CD4-positive, alpha-beta T cell (primary cell): ENCODE measurements around the gene ACTR3C. TPM values are rescaled to one million over a fixed set of nuclear protein-coding genes. Genes with fewer than 3 reads are reported as not detected.

Source experiments
- ATAC-seq: fragments of 200-7000 bp; cut with Tn5 transposase; one replicate; pipeline ENCODE4 v1.10.0; 2022; ENCODE audit warnings: mild to moderate bottlenecking; ENCODE audit not compliant: poor library complexity
- CTCF ChIA-PET: fragments of 350-600 bp; sonication (Branson Sonifier 250); formaldehyde crosslinking; loops from one replicate; lab custom pipeline; 2021; ENCODE audit warnings: antibody characterized with exemption, inconsistent platforms; lab: Charles Lee
- POLR2A ChIA-PET: fragments of 350-600 bp; sonication (Branson Sonifier 250); formaldehyde crosslinking; loops from one replicate; lab custom pipeline; 2021; ENCODE audit warnings: antibody characterized with exemption, inconsistent platforms; lab: Charles Lee
- DNase-seq, 14 experiments: peaks; one replicate each; pipeline ENCODE4 v3.0.0-alpha.2; 2013 to 2020; ENCODE audit warnings: mixed read lengths in 2 of 14
- H3K27ac ChIP-seq, 2 donors: one replicate each; pipeline versions ENCODE4 v1.5.1 to v1.7.0; 2013; ENCODE audit warnings: low read length in 2 of 2, low read depth in 1 of 2, mild to moderate bottlenecking in 1 of 2
- H3K27me3 ChIP-seq, 2 experiments: 1 replicate in 1 of 2; 2 replicates in 1 of 2; pipeline versions ENCODE4 v1.6.1 to v1.7.0; 2013; ENCODE audit warnings: low read length in 2 of 2, control low read depth in 1 of 2, mild to moderate bottlenecking in 1 of 2, moderate library complexity in 1 of 2; ENCODE audit not compliant: insufficient read depth in 2 of 2, control insufficient read depth in 1 of 2
- H3K36me3 ChIP-seq: one replicate; pipeline ENCODE4 v1.6.1; 2013; ENCODE audit warnings: low read length, control low read depth; ENCODE audit not compliant: insufficient read depth
- H3K4me1 ChIP-seq: one replicate; pipeline ENCODE4 v1.6.1; 2013; ENCODE audit warnings: low read length, control low read depth; ENCODE audit not compliant: insufficient read depth
- H3K4me3 ChIP-seq: one replicate; pipeline ENCODE4 v1.5.1; 2013; ENCODE audit warnings: mild to moderate bottlenecking, low read length, moderate library complexity
- H3K9me3 ChIP-seq, 2 experiments: 1 replicate in 1 of 2; 2 replicates in 1 of 2; pipeline versions ENCODE4 v1.6.1 to v1.7.0; 2013; ENCODE audit warnings: low read length in 2 of 2, mild to moderate bottlenecking in 2 of 2, control low read depth in 1 of 2, moderate library complexity in 1 of 2; ENCODE audit not compliant: control insufficient read depth in 1 of 2, insufficient read depth in 1 of 2
- H3K27ac Mint-ChIP-seq: one replicate; pipeline ENCODE4 v1.8.0; 2020; ENCODE audit warnings: mixed read lengths
- H3K27me3 Mint-ChIP-seq: one replicate; pipeline ENCODE4 v1.8.0; 2021; ENCODE audit warnings: mixed read lengths
- H3K36me3 Mint-ChIP-seq: one replicate; pipeline ENCODE4 v1.8.0; 2021; ENCODE audit warnings: low read depth, mixed read lengths
- H3K4me1 Mint-ChIP-seq: one replicate; pipeline ENCODE4 v1.8.0; 2021; ENCODE audit warnings: low read depth, mixed read lengths
- H3K4me3 Mint-ChIP-seq: one replicate; pipeline ENCODE4 v1.8.0; 2020; ENCODE audit warnings: mild to moderate bottlenecking, mixed read lengths
- H3K9me3 Mint-ChIP-seq: one replicate; pipeline ENCODE4 v1.8.0; 2020; ENCODE audit warnings: mixed read lengths
- CTCF ChIP-seq: fragments of 200-600 bp; IDR thresholded peaks from one replicate; pipeline ENCODE4 v1.8.0; 2022; ENCODE audit warnings: antibody characterized with exemption, mild to moderate bottlenecking
- intact Hi-C, 2 experiments: fragments of 100-400 bp; cut with DNase I in 1 of 2; cut with micrococcal nuclease in 1 of 2; formaldehyde crosslinking; loops; one replicate each; pipeline versions ENCODE4 v1.15.1 to v1.9.0; 2023 to 2025; cut with DNase I, micrococcal nuclease
- total RNA-seq, 174 experiments: library from RNA in 2 of 174; stranded (reverse) in 2 of 174; gene quantifications; one replicate each; pipeline ENCODE4 v1.2.3 and lab custom pipeline; 2021 to 2026

Gene ACTR3C
- total RNA-seq, 2 experiments from 2014 or later, result 1.9 to 3.4 TPM

- Mint-ChIP-seq H3K9me3 (no peaks in the 10 kb centered on the region), H3K27ac (peak overlapping the region; percentile 34), H3K4me3 (peak overlapping the region; percentile 25), H3K27me3 (no peaks in the 10 kb centered on the region), H3K36me3 (no peaks in the 10 kb centered on the region), H3K4me1 (peaks cover 37% of the 10 kb centered on the region)
- CTCF ChIA-PET, result interaction anchor here (0.6 to 4.1 kb wide), 5 partner anchors 10 to 125 kb away, joined by 3 to 30 read pairs (median 7); a partner anchor contains a TSS
- DNase-seq (peak in 4 of 14 experiments; percentile 46 to 78 (median 68)), ATAC-seq (no peak)
- H3K4me1 ChIP-seq, result peaks cover 28% of the 10 kb centered on the region
- intact Hi-C loops, result loop anchor here (1.0 to 10.0 kb wide), 6 partner anchors 22 to 401 kb away; partner anchors contain the start of gene ZNF775 (in 1 of the 2)
- H3K9me3 ChIP-seq, result no peaks in the 10 kb centered on the region
- TF ChIP-seq CTCF, result peak; percentile 75
- H3K27me3 ChIP-seq, result no peaks in the 10 kb centered on the region
- H3K27ac ChIP-seq, result no peak overlapping the region
- no peaks in the 10 kb centered on the region for H3K36me3 ChIP-seq
- POLR2A ChIA-PET, result interaction anchor here (0.6 to 2.3 kb wide), 4 partner anchors 12 to 50 kb away, joined by 3 to 7 read pairs (median 5); partner anchors contain the start of gene REPIN1
- H3K4me3 ChIP-seq, result no peak overlapping the region
Observed at GRCh38 chr7:150356265-150356897, 33.0 kb upstream of the ACTR3C start.

- H3K4me1 ChIP-seq, result peaks cover 28% of the 10 kb centered on the region
- intact Hi-C loops, result loop anchor here (1.0 to 10.0 kb wide), 6 partner anchors 23 to 402 kb away; partner anchors contain the start of gene ZNF775 (in 1 of the 2)
- no peaks in the 10 kb centered on the region for H3K36me3 ChIP-seq
- H3K4me3 Mint-ChIP-seq, result no peak overlapping the region
- no peak overlapping the region for H3K4me3 ChIP-seq
- no peak overlapping the region for H3K27ac ChIP-seq
- H3K27me3 Mint-ChIP-seq, result no peaks in the 10 kb centered on the region
- no peak for TF ChIP-seq CTCF
- no peaks in the 10 kb centered on the region for H3K27me3 ChIP-seq
- CTCF ChIA-PET, result interaction anchor here (0.6 to 4.1 kb wide), 4 partner anchors 22 to 425 kb away, joined by 3 to 30 read pairs (median 6); a partner anchor contains a TSS
- ATAC-seq (no peak), DNase-seq (no peak)
- H3K9me3 Mint-ChIP-seq, result no peaks in the 10 kb centered on the region
- no peaks in the 10 kb centered on the region for H3K9me3 ChIP-seq
- H3K36me3 Mint-ChIP-seq, result no peaks in the 10 kb centered on the region
- no peak overlapping the region for H3K27ac Mint-ChIP-seq
- POLR2A ChIA-PET, result interaction anchor here (0.6 to 2.3 kb wide), 3 partner anchors 13 to 51 kb away, joined by 3 to 7 read pairs (median 4); partner anchors contain the start of gene REPIN1
- peaks cover 37% of the 10 kb centered on the region for H3K4me1 Mint-ChIP-seq
Observed at GRCh38 chr7:150355666-150356059, 32.3 kb upstream of the ACTR3C start.

- no peak for TF ChIP-seq CTCF
- peaks cover 6% of the 10 kb centered on the region for H3K4me1 Mint-ChIP-seq
- no peak for ATAC-seq
- no peak overlapping the region for H3K27ac Mint-ChIP-seq
- no peak overlapping the region for H3K27ac ChIP-seq
- no peak for DNase-seq
- no peak overlapping the region for H3K4me3 ChIP-seq
- H3K27me3 Mint-ChIP-seq, result peaks cover 1% of the 10 kb centered on the region
- H3K4me1 ChIP-seq, result no peaks in the 10 kb centered on the region
- H3K36me3 ChIP-seq, result no peaks in the 10 kb centered on the region
- intact Hi-C loops, result loop anchor here in 1 of 2 experiments (10.0 kb wide), 1 partner anchor 403 kb away; no protein-coding TSS in a partner anchor
- H3K4me3 Mint-ChIP-seq, result no peak overlapping the region
- H3K9me3 Mint-ChIP-seq, result no peaks in the 10 kb centered on the region
- no peaks in the 10 kb centered on the region for H3K27me3 ChIP-seq
- POLR2A ChIA-PET, result interaction anchor here (0.6 kb wide), 1 partner anchor 69 kb away, joined by 3 read pairs; no protein-coding TSS in a partner anchor
- H3K9me3 ChIP-seq, result no peaks in the 10 kb centered on the region
- H3K36me3 Mint-ChIP-seq, result no peaks in the 10 kb centered on the region
- CTCF ChIA-PET, result no interaction called here
Observed at GRCh38 chr7:150351587-150352194, 28.3 kb upstream of the ACTR3C start.
